Inflammatory macrophage treated with lipopolysaccharide for 4 hours (primary cell): Measurements from ENCODE around the gene KLC1.
"Not testable (repeated sequence)": the region's sequence is repeated elsewhere in the genome, so short reads cannot be mapped to it uniquely, and the experiment has no call there.

Experiments
- DNase-seq: peaks from one replicate; pipeline ENCODE4 v3.0.0-alpha.2; 2020

Gene KLC1

DNA sequence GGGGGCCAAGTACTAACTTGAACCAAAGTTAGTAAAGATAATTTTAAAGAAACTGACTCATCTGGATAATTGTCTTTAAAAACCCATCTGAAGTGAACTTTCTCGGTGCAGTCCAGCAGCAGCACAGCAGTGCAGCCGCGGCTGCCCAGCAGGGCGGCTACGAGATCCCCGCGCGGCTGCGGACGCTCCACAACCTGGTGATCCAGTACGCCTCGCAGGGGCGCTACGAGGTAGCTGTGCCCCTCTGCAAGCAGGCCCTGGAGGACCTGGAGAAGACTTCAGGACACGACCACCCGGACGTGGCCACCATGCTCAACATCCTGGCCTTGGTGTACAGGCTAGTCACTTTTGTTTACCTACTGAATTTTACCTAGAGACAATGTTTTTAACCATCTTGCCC is 33.6 kb downstream of the KLC1 start:
- no peak for DNase-seq

DNA sequence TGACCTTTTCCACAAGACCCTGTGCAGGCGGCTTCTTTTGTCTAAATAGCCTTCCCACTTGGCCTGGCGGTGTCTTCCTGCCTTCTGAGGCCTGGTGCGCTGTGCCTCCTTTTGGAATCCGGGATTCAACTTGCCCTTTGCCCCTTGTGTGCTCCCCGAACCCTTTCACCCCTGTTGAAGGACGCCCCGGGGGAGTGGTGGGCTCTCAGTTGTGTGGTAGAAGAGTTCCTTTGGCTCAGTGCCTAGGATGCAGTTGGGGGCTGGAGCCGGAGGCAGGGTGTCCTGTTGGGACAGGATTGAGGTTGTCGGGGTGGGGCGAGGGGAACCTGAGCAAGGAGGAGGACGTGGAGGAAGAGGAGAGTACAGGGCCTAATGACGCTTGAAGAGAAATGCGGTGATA is 34.5 kb downstream of the KLC1 start:
- no peak for DNase-seq

DNA sequence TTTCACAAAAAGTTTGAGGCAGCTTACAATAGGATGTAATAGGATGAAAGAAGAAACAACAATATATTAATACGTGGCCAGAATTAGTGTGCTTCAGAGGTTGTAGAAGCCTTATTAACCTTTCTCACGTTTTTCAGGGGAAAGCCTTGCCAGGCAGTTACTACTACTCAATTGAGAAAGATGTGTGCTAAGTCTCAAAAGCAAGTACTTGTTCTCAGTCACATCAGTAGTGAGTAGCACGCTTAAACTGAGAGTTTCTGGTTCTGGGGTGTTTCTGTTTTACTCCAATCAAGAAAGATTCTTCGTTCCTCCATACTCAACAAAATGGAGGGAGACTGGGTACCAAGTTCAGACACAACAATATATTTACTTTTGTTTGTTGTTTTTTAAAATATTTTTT is 38.7 kb downstream of the KLC1 start:
- DNase-seq: no peak

DNA sequence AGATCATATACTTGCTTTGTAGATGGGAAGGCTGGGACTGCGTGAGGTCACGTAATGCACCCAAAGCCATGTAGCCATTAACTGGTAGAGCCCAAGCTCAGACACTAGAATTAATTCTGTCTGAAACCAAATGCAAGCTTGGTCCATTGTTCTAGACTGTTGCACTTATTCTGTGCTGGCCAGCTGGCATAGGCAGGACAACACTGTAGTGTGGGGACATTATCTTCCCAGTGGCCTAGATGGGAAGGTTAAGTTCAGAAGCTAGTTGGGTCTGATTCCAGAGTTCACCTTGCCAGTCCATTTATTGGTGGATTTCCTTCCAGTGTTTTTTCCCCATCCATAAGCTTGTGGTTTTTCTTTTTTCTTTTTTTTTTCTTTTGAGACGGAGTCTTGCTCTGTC is 39.1 kb downstream of the KLC1 start:
- DNase-seq: no peak

DNA sequence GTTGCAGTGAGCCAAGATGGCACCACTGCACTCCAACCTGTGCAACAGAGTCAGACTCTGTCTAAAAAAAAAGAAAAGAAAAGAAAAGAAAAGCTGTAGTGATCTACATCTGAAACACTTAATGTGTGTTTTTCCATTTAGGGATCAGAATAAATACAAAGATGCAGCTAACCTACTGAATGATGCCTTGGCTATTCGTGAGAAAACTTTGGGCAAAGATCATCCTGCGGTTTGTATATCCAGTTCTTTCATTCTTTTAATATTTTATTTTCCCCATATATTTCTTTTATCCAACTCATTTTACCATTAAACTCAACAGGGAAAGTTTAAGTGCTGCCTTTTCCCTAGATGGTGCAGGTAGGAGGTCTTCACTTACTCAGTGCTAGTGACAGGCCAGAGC is 40.4 kb downstream of the KLC1 start:
- no peak for DNase-seq

DNA sequence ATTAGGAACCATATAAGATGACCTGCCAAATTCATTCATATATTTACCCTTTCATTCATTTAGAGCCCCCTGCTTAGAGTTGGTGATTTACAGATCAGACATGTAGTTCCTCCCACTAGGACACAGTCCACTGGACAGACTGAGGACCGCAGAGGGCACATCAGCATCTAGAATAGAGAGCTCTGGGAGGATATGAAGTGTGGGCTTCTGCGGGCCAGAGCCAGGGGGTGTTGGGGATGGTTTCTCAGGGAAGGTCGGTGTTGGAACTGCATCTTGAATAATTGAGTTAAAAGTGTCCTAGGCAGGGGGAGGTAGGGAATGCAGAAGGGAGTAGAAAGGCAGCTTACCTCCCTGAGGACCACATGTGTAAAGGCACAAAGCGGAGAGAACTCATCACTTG is 42.9 kb downstream of the KLC1 start:
- DNase-seq: no peak

DNA sequence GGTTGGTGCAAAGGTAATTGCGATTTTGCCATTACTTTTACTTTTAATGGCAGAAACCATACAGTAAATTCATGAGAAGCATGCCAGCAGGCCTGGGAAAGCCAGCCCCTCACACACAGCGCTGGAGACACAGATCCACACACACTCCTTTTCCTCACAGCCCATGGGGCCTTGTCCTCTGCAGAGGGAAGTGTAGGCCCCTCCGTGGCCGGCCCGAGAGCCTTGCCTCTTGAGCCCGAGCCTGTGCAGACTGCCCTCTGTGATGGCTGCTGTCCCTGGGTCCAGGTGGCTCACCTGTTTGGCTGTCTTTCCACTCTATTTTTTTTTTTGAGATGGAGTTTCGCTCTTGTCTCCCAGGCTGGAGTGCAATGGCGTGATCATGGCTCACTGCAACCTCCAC is 46.9 kb downstream of the KLC1 start:
- DNase-seq: no peak

DNA sequence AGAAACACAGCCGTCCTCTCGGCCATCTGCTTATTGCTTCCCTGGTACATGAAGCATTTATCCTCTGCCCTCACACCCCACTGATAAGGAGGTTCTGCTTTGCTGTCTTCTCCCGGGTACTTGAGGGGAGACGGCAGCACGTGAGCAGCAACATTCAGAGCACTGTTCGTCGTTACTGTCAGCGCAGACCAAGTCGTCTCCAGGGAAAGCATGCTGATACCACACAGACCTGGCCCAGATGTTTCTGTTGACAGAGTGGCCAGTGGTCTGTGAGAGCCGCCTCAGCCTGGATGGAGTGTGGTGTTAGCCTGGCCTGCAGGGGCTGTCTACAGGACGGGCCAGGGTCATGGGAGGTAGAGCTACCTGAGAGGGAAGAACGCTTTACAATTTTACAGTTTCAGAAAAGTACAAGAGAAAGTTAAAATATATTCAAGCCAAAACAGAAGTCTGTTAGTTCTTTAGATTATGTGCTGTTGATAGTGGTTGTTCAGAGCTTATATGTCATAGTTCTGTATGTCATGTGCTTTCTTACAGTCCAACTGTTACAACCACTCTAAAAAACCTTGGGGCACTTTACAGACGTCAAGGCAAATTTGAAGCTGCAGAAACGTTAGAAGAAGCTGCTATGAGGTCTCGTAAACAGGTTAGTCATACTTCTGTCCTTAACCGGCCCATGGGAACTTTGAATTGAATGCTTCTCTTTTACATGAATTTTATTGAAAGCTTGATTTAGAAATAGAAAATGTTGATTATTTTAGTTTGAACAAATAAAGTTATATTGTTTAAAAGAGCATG is 48.1 kb downstream of the KLC1 start:
- DNase-seq: no peak

DNA sequence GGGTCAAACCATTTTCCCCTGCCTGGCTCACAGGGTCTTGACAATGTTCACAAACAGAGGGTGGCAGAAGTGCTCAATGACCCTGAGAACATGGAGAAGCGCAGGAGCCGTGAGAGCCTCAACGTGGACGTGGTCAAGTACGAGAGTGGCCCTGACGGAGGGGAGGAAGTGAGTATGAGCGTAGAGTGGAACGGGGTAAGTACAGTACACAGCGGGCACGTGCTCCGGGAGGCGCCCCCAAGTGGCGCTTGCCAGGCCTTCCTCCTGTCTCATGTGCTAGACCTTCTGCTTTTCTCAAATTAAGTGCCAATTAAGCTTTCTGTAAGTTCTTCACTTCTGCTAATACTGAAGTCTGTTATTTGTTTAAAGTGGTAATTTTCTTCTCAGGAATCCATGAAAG is 50.3 kb downstream of the KLC1 start:
- peak; percentile 72 for DNase-seq

DNA sequence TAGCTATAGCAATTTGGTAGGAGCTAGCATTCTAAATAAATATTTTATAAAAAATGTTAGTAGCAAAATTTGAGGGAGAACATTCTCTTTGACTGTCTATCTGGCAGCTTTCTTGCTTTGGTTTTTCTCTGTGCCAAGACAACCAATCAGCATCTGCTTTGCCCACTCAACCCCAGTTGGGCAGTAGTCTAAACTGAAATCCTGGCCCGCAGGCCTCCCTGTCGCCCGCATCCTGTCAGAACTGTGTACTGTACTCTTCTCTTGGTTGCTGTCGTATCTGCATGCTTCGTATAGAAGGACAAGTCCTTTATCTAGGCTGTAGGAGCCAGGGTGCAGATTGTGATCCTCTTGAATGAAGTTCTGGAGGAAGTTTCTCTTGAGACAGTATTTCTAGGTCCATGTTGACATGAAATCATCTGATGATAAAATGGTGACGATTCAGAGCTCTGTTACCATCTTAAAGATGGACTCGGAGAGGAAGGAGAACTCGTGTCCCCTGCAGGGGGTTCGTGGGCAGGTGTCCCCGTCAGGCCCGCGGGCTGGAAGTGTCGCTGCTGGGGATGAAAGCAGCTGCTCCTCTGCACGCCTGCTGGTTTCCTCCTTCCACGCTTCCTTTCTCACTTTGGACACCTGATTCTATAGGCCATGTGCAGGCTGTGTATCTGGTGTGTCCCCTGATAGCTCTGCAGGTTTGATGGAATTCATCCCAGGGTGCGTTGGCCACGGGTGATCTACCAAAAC is 51.6 kb downstream of the KLC1 start:
- DNase-seq: no peak

DNA sequence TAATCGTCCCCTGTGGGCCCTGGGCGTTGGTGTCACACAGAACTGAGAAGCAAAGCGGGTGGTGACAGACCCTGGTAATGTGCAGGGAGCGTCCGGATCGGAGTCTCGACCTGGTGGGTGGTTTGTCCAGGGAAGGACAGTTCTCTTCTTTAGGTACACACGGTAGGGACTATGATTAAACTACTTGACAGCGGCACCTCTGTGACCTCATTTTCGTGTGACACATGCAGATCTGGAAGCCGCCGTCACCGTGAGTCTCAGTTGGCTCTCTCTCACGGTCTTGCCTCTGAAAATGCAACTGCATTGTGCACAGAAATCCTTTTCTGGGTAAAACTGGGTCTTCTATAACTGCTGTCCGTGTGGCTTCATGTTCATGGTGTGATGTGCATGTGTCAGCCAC is 54.1 kb downstream of the KLC1 start:
- DNase-seq: no peak

DNA sequence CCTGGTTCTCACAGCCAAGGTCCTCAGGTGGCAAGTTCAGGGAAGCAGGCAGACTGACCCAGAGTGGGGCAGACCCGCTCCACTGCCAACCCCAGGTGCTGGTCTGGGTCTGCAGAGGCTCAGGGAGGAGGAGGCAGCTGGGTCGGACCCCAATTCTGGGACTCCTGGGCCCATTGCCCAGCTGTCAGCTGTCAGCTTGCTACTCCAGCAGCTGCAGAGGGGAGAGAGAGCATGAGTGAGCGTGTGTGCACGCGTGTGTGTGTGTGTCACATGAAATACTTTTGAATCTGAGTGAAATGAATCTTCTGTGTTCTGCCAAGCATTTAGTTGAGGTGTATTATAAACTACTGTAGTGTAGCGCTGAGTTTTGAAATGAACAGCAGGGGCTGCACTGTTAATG is 55.5 kb downstream of the KLC1 start:
- no peak for DNase-seq

DNA sequence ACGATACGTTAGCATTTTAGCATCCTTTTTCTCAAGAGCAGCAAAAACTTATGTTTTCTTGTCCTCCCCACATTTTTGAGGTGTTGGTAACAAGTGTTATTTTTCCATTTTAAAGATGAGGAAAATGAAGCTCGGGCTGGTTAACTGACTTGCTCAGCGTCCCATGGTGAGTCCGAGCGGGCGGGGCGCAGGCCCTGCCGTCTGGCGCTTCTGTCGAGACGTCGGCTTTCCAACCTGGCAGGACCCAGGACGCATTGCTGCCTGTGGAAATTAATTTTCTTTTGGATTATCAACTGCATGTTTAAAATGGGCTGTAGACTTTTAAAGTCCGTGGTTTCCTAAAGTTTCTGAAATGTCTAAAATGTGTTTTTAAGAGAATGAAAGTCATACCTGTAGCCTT is 55.9 kb downstream of the KLC1 start:
- no peak for DNase-seq

DNA sequence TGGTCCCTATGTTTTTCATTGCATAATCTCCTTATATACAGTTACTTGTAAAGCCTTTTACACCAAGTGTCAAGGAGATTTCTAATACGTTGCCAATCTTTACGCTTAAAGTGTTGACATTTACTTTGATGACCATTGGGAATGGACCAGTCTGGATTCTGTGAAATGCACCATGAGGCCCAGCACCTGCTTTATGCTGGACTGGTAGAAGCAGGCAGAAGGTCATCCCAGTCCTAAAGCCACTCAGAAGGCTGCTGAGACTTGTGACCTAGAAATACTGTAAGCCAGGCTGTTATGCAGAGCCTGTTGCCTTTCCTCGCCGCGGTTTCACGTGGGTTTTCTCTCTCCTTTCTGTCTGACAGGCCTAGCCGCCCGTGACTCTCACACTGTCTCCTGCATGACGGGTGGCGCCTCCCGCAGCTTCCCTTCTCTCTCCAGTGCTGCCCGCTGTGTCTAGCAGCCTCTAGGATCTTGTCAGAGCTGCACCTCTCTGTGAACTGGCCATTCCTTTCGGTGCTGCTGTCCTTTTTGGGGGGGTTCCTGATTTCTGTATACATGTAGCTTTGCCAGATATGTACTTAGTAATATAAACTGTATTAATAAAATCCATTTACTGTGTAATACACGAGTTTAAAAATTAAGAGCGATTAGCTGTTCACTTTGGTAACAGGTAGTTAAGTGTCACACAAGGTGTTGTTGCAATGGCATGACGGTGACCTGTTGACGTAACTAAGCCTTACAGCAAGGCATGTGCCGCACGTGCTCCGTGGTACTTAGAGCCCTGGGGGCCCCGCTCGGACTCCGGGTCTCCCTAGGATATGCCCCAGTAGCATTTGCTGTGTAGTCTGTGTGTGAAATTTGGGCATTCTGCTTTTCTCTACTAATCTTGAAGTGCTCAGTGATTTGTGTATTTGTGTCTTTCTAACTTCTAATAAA is 56.5 kb downstream of the KLC1 start:
- no peak for DNase-seq

DNA sequence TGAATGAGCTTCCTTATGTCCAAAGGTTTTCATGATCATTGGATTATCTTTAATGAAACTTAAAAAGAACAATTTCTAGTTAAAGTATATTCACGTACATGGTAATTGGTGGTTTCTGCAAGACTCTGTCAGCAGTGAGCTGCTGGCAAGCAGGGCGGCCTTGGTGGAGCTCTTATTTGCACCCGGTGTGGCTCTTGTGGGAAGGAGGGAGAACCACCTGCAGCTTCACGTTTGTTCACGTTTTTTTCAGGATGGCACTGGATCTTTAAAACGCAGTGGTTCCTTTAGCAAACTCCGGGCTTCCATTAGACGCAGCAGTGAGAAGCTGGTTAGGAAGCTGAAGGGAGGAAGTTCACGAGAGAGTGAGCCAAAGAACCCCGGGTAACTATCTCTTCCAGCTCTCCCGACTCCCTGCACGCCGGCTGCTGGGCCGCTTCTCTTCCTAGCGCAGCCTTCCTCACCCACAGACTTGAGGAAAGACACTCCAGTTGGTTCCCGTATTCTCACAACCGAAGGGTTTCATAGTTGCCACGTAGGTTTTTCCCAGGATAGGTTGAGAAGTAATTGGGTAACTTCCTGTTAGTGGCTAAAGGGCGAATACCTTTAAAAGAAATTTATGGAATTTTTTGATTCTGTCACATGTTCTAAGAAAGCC is 57.9 kb downstream of the KLC1 start:
- DNase-seq: no peak

DNA sequence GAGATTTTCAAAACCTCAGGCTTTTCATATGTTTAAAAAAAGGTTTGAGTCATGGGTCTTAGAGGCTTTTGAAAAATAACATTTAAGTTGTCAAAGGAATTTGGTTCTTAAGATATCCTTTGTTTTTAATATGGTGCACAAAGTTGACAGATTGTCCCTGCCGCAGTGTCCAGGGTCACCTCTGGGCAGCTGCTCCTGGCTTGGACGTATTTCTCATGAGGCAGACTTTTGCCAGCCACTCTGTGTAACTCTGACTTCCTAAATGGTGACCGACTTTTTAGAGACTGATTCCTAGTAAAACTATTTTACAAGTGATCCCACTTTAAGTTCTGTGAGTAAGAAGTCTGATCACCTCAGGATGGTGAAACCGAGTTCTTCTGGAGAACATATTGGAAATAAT is 58.7 kb downstream of the KLC1 start:
- no peak for DNase-seq

DNA sequence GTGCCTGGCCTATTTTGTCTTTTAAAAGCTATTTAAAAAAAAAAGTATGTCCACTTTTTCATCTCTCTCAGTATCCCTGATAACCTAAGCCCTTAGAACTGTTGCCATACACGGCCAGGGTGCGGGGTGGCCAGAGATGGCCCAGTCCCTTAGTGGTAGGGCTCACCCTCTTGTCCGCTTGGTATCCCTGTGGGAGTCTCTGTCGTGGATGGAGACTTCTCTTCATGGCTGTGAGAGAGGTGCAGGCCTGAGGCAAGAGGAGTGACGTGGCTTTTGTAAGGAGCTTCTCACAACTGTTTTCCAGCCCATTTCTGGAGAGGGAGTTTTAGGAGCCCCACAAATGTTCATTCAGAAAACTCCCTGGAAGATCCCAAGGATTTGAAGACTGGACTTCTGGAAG is 59.4 kb downstream of the KLC1 start:
- no peak for DNase-seq

DNA sequence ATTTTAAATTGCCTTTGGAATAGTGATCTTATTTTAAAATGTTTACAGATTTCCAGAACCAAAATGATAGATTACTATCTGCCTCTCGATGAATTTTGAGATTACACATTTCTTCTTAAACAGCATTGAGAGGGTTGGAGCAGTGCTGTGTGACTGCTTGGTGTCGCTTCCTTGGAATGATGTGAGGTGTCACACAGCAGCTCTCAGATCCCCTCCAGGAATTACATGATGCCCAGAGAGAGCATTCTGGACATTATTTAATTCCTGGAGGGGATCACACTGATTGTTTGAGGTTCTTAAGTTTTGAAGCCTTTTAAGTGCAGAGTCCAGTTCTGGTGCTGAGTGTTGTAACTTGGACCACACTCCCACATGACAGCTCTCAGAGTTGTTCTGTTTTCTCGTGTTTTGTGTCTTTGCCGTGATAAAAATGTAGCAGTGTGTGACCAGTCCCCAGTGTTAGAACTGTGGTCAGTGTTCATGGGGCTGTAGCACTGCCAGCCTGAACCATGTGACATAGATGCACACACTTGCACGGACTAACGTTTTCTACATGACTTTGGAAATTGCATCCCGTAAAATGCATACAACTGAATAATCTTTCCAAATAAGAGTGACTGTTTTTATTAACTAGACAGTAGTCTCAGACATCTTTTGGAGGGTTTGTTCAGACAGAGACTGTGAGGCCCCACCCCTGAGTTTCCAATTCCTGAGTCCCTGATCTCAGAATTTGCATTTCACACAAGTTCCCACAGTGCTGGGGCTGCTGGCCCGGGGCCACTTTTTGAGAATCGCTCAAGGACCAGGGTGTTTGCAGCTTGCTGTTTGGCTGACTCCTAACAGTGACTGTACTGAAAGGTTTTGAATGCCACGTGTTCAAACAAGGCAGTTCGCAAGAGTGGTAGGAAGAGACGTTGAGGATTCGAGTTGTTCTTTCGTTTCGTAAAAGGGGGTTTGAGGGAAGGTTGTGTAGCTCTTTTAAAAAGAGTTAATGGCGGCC is 60.2 kb downstream of the KLC1 start:
- no peak for DNase-seq

DNA sequence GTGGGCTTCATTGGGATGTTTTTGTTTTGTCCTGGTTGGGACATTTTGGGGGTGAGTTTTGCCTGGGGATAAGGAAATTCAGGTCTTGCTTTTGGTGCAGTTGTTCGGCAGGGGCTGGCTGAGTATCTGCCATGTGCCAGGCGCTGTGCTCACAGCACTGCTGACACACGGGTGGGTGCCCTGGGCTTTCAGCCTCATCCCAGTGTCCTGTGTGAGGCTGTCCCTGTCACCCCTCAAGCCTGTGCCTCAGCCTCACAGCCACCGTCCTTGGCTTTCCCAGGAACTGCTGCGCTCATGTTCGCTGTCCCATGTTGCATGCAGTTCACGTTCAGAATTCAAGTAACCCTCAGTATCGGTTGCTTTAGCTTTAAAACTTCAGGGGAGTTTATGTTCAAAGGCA is 61.3 kb downstream of the KLC1 start:
- DNase-seq: no peak

DNA sequence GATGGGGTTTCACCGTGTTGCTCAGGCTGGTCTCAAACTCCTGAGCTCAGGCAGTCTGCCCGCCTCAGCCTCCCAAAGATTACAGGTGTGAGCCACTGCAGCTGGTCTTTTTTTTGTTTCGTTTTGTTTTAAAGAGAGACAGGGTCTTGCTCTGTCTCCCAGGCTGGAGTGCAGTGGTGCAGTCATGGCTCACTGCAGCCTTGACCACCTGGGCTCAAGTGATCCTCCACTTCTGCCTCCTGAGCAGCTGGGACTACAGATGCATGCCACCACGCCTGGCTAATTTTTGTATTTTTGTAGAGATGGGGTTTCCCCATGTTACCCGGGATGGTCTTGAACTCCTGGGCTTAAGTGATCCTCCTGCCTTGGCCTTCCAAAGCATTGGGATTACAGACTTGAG is 62.6 kb downstream of the KLC1 start:
- DNase-seq: not testable (repeated sequence)

DNA sequence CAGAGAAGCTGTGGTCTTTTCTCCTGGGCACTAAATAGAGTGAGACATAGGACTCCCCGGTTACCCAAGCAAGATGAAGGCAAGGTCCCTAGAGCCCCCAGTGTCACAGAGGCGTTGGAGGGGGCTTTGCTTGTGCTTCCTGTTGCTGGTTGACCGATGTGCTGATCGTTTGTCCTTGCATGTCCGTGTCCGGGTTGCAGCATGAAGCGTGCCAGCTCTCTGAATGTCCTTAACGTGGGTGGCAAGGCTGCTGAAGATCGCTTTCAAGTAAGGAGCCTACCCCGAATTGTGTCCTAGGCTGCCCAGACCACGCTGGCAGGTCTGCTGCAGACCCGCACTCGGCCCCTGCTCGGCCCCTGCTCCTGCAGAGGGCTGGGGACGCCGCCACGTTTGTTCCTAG is 63.1 kb downstream of the KLC1 start:
- no peak for DNase-seq

DNA sequence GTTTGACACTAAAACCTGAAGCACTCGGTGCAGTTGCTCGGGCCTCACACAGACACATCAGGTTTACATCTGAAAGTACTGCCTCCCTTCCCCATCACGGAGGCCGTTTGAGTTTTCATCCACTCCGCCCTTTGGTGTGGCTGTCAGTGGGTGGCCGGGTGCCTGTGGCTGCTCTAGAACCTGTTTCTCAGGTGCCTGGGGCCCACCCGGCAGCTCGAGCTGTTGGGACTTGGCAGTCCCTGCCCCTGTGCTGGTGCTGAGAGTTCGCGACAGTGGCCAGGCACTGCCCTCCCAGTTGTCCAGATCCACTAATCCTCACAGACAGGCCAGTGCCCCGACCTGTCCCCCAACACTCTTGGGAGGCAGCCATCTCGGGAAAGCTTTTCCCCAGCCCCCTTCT is 63.9 kb downstream of the KLC1 start:
- no peak for DNase-seq
